Gastrocnemius medialis (tissue), 4 donors: Measurements from ENCODE around the gene SPRYD4.

Experiments used
- POLR2A ChIP-seq, 2 donors: fragments of 450-650 bp; IDR thresholded peaks; one replicate each; pipeline ENCODE4 v1.6.1; 2017; ENCODE audit warnings: antibody characterized with exemption in 2 of 2, mild to moderate bottlenecking in 2 of 2, moderate library complexity in 2 of 2
- TF ChIP-seq, protein P1 (sequence below), 5 experiments: fragments of 450-650 bp in 3 of 5; fragments of 200-600 bp in 2 of 5; sonication (generic) in 2 of 5; IDR thresholded peaks in 4 of 5; conservative IDR thresholded peaks in 1 of 5; 1 replicate in 4 of 5; 2 replicates in 1 of 5; pipeline ENCODE4 v1.5.1; 2016 to 2019; ENCODE audit warnings: antibody characterized with exemption in 5 of 5, mild to moderate bottlenecking in 3 of 5, moderate library complexity in 3 of 5

DNA sequence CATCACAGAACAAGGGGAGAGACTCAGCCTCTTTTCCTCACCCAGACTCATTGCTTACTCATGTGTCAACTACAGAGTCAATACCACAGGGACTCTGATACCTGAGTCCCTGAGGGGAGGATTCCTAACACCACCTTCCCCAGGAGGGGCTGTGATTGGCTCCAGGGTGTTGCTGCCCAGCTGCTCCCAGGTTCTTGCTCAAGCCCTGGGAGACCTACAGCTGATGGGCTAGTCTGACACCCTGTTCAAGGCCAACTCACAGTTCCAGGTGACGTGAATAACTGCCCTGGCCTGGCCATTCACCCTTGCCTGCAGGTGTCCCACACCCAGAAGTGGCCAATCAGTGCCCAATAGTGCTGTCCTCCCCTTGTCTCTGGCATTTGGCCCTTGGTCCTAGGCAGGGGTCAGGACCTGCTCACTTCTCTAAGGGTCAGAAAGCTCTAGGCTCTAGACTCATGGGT lies 8.6 kb downstream of the SPRYD4 start:
- TF ChIP-seq, protein P1, sequence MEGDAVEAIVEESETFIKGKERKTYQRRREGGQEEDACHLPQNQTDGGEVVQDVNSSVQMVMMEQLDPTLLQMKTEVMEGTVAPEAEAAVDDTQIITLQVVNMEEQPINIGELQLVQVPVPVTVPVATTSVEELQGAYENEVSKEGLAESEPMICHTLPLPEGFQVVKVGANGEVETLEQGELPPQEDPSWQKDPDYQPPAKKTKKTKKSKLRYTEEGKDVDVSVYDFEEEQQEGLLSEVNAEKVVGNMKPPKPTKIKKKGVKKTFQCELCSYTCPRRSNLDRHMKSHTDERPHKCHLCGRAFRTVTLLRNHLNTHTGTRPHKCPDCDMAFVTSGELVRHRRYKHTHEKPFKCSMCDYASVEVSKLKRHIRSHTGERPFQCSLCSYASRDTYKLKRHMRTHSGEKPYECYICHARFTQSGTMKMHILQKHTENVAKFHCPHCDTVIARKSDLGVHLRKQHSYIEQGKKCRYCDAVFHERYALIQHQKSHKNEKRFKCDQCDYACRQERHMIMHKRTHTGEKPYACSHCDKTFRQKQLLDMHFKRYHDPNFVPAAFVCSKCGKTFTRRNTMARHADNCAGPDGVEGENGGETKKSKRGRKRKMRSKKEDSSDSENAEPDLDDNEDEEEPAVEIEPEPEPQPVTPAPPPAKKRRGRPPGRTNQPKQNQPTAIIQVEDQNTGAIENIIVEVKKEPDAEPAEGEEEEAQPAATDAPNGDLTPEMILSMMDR (IDR thresholded peaks at IDR 0.05 in 4 of 5, conservative IDR thresholded peaks at IDR 0.05 in 1 of 5): no peak
- no peak for TF ChIP-seq POLR2A (IDR thresholded peaks at IDR 0.05)
